Activated B cell treated with CpG ODN at 0.5 μM for 24 hours (primary cell): ENCODE measurements around the gene PHKA2. TPM values are rescaled to one million over a fixed set of nuclear protein-coding genes. Genes with fewer than 3 reads are reported as not detected.

Experiments used
- total RNA-seq: library from RNA; stranded (reverse); gene quantifications from 2 replicates; pipeline ENCODE4 v1.2.3, GENCODE V29; 2022

PHKA2 gene
- total RNA-seq, 1 donor from 2014 or later, result 41.9 TPM

Other genes starting within 250 kb of the PHKA2 start
- not detected in 2 replicates for gene ADGRG2, start 138.4 kb upstream of the PHKA2 start, total RNA-seq